ENCODE data around the gene RGSL1.
A peak's percentile ranks its signal among the peaks of the same experiment; 100 is the strongest.

RGSL1 gene

GRCh38 chr1:182552527-182552926 lies 102.6 kb downstream of the RGSL1 start:
- DNase-seq, result no peak

DNA sequence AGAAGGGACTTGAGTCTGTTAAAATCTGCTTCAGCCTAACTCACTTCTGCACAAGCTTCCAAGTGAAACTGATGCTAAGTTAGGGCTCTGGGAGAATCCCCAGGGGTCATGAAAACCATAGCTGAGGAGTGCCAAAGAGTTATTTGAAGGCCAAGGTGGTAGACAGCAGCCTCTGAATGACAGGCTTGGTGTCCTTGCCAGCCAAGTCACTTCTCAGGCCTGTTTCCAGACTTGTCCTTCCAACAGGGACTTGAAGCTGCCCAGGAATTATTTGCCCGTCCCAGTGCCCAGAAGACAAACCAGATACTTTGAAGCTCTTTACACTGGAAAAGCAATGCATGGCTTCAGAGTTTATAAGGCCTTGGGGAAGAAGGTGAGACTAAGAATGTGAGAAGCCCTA lies 105.5 kb downstream of the RGSL1 start:
- DNase-seq, result no peak

DNA sequence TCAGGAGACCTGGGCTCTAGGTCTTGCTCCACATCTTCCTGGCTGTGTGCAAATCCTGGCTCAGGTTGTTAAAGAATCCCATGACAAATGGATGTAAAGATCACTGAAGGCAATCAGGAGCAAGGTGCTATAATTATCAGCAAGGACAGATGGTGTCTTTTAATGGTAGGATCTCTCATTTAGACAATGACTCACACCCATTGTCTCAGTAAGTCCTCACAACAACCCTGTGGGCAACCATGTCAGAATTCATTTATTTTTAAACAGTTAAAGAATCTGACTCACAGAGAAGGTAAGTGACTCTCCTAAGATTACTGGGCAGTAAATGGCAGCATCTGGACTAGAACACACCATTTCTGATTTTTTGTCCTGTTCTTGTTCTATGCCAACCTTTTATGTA lies 106.3 kb downstream of the RGSL1 start:
- DNase-seq, result no peak

DNA sequence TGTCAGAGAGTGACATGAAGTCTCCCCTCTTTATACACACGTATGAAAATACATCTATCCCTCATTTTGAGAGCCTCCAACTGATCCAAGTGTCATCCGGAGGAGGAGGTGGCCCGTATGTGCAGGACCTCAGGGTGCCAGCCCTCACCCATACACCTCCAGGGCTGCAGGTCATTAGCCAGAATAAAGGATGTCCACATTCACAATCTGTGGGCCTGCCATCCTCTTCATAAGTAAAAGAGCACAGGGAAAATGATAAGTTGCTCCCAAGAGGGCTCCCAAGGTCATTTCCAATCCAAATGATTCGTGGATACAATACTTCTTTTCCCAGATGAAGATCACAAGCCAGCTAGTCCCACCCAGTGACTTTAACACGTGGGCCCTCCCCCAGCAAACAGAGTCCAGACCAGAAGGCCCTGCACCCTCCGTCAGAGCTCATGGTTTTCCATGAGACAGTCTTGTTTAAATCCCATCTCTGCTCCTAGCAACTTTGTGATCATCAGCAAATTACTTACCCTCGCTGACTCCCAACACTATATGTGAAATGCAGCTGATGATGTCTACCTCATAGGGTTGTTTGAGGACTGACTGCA lies 110.5 kb downstream of the RGSL1 start:
- no peak for DNase-seq

DNA sequence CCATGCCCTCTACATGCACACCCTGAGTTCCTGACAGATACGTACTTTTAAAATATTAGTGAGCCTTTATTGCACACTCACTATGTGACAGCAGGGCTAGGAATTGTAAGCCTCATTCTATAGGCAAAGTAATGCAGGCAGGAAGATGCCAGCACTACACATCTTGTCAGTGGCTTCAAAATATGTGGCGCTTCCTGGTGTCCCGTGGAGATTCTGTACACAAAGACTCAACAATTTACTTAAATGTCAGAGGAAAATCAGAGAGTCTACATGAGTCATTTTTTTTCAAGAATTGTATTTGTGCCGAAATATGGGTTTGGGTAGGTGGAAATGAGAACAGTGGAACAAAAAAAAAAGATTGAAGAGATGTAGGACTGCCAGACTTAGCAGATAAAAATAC lies 111.5 kb downstream of the RGSL1 start:
- no peak for DNase-seq

GRCh38 chr1:182563095-182563494 lies 113.1 kb downstream of the RGSL1 start:
- no peak for DNase-seq

- DNase-seq, result no peak
These were observed 114.6 kb downstream of the RGSL1 start for GRCh38 chr1:182564406-182565004.

GRCh38 chr1:182565537-182565936 lies 115.6 kb downstream of the RGSL1 start:
- DNase-seq, result no peak

DNA sequence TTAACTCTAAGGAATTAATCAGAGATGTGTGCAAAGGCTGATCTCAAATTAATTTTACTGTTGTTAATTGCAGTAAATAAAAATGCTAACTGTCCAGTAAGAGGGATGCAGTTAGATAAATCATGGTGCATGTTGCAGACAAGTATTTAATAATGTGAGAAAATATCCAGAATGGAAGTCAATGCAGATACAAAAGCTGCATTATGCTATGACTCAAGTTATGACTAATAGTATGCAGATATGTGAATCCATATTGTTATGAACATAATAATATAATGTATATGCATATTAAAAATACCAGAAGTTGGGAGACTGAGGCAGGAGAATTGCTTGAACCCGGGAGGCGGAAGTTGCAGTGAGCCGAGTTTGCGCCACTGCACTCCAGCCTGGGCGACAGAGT lies 117.7 kb downstream of the RGSL1 start:
- DNase-seq, result no peak

DNA sequence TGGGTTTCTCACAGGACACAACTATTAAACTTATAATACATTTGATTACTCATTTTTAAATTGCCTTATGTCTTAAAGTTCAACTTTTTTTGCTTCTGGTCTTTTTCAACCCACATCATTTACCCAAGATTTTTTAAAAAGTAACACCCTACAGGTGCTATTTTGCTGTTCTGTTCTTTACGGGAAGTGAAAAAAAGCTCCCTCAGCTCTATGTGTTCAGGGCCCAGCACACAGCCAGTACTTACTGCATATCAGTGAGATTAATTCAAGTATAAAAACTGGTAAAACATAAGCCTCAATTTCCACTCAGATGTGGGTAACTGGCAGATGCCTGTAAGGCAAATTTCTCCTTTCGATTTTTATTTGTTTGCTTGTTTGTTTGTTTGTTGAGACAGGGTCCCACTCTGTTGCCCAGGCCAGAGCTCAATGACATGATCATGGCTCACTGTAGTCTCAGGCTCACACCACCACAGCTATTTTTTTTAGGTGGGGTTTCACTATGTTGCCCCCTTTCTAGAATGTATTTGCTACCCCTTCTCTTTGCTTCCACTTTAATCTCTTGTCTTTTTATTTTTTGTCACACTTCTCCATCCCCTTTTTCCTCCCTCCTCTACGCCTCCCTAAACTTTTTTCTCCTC lies 118.8 kb downstream of the RGSL1 start:
- no peak for DNase-seq

DNA sequence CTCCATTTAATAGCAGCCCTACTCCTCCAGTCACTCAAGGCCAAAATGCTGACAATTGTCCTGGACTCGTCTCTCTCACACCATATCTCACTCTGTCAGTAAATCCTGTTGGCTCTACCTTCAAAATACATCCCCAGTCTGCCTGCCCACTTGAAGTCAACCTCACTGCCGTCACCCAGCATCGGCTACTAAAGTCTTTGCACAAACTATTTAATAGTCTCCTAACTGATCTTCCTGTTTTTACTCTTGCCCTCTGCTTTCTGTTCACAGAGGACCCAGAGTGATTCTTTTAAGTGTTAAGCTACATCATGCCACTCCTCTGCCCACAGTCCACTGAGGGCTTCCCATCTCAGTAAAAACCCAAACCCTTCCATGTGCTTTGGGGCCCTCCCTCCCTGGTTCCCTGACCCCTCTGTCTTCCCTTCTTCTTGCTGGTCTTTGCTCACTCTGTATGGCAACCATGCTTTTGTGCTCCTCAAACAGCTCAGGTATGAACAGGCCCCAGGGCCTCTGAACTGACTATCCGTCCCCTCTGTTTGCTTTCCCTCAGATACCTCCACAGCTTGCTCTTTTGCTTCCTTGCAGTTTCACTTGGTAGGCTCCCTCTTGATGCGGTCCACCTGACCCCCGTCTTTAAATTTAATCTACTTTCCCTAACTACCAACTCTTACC lies 120.1 kb downstream of the RGSL1 start:
- DNase-seq, result no peak

DNA sequence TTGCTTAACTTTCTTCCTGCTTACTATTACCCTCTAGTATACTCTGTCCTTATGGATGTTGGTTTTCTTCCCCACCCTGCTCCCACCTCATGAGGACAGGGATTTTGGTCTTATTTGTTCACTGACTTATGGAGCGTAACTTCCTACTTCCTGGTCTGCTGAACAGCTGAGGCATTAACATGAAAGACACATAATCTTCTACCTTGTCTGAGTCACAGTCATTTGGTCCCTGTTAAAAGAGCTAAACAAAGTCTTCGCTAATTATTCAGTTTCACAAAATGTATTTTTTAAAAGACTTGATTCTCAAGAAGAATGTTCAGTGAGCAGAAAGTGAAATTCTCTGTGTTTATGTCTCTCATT lies 120.6 kb downstream of the RGSL1 start:
- no peak for DNase-seq

DNA sequence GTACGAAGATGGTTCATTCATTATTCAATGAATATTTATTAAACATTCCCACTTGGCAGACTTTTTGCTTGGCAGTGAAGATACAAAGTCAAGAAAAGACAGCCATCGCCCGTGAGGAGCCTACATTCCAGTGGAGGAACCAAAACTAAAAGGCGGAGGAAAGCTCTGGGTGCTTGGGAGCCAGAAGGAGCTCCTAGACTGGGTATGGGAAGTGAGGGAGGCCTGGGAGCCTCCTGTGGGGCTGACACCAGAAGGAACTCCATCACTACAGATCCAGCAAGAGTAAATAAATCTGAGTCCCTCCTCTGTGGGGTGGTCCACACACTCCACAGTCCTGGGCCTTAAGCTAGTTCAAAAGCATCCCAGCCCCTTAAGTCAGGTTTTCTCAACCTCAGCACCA lies 124.2 kb downstream of the RGSL1 start:
- DNase-seq, result no peak

DNA sequence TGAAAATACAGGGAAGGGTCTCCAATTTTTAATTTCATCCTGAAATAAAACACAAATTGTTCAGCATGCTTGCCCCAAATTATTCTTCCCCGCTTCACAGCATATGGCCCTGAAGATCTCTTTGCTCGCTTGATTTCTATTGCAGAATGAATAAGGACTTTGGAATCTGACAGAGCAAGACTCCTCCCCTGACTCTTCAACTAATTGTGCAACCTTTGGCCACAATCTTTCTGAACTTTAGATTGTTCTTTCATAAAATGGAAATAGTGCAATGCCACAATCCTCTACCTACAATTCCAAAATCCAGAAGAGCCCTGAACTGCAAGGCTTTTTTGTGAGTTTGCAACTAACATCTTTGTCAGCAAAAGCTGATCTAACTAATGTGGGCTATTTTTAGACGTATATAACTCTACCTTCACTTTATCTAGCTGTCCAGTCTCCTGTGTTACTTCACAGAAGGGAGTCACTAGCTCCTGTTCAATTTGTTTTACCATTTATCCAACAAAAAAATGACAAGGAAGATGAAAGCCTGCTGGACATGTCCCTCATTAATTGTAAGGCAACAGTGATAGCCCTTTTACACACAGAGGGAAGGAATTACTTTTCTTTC lies 125.7 kb downstream of the RGSL1 start:
- no peak for DNase-seq

GRCh38 chr1:182580736-182581135 lies 130.8 kb downstream of the RGSL1 start:
- DNase-seq, result no peak

- DNase-seq, result no peak
These were observed 134.8 kb downstream of the RGSL1 start for GRCh38 chr1:182584746-182585145.

DNA sequence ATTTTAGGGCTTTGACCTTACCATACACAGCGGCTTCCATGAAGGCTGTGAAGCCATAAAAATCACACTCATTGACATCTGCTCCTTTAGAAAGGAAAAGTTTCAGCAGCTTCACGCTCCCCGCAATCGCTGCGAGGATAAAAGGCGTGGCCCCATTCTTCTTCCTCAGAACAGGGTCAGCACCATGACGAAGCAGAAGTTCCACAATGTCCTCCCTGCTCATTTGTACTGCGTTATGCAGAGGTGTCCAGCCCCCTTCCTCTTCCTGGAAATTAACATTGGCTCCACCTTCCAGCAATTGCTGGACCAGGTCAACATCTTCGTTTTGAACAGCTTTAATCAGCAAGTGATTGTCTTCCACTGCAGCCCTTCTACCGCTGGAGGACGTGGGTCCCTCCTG lies 136.4 kb downstream of the RGSL1 start:
- DNase-seq, result no peak

DNA sequence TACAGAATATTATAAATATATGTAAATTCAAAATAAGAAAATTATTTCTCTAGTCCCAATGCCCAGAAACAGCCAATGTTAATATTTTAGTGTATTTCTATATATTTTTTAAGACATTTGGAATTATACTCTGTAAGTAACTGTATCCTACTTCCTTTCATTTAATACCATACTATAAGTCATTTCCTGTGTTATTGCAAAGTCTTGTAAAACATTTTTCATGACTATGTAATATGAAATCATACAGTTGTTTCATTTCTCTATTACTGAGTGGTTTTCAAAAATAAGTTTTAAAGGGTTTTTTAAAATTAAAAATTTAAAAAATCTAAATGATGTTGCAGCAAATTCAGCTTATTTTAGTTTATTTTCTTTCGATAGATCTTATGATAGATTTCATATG lies 137.1 kb downstream of the RGSL1 start:
- no peak for DNase-seq

GRCh38 chr1:182587666-182588499 lies 137.9 kb downstream of the RGSL1 start:
- DNase-seq, result no peak

DNA sequence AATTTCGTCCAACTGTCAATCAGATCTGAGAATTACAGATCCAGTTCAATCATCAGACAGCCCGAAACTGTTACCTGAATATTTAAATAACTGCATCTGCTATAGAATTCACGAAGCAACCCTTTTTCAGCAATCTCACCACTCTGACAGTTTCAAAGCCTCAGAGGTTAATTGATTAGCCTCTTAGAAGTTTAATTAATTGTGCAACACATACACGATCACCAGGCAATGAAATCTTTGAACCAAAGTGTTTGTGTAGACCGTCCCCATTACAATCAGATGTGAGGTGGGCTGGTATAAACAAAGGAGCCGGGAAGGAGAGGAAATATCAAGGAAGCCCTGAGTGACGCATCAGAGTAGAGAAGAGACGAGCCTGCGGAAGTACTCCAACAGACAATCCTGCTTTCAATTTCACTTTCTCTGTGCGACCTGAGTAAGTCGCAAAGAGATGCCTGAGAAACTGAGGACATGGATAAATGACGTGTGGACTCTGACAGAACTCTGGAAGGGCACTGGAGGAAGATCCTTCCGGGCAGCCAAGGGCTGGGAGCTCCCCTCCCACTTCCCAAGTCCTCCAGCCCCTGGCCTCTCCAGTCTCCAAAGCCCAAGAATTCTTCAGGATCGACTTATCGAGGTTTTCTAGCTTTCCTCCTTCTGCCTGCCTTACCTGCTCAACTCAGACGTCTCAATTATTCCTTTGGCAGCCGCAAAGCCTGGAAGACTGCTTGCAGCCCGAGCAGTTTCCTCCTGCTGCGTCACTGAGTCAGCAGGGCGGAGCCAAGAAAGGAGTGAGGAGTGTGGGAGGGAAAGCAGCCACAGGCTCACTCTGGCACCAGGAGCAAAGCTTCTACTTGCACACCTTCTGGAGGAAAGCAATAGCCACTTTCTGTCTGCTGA lies 138.8 kb downstream of the RGSL1 start, which contains the start of gene RNASEL:
TSS of gene RNASEL (minus strand) at position 757 of the 897 bp plus-strand sequence. CDS start 2,450 bp downstream, outside the sequence.
- peak; percentile 64 to 78 for DNase-seq

DNA sequence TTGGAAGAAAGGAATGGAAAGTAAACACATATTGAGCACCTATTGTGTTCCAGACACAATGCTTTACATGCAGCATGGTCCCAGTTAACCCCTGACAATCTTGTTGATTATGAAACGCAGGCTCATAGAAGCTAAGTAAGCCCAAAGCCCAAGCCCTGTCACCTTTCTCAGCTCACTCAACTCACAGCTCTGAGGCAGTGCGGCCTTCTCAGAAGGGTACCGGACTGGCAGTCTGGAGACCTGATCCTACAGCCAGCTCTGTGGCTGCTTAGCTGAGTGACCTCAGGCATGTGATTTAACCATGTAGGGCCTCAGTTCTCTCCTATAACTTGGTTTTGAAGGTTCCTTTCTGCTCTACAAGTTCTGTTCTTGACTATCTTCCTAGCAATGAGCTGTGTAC lies 139.6 kb downstream of the RGSL1 start:
- DNase-seq, result no peak
